KOPT-K1 (cell line): ENCODE results near the gene GNPDA1.
"Not testable (repeated sequence)": the region's sequence is repeated elsewhere in the genome, so short reads cannot be mapped to it uniquely, and the experiment has no call there.

Source experiments
- H3K27ac ChIP-seq: fragments of 200-600 bp; sonication (generic); 2 replicates; pipeline ENCODE4 v1.5.1; 2016; ENCODE audit warnings: antibody characterized with exemption, mild to moderate bottlenecking, low read depth, low read length; ENCODE audit not compliant: poor library complexity, severe bottlenecking
- H3K36me3 ChIP-seq: fragments of 200-600 bp; sonication (generic); 2 replicates; pipeline ENCODE4 v1.5.1; 2017; ENCODE audit warnings: antibody characterized with exemption, mild to moderate bottlenecking, low read length, moderate library complexity; ENCODE audit not compliant: insufficient read depth
- H3K9me3 ChIP-seq: fragments of 200-600 bp; sonication (generic); 2 replicates; pipeline ENCODE4 v1.5.1; 2017; ENCODE audit warnings: antibody characterized with exemption, low read length, mild to moderate bottlenecking; ENCODE audit not compliant: insufficient read depth, poor library complexity, severe bottlenecking

GNPDA1 gene

GRCh38 chr5:142033632-142034567, 21.1 kb upstream of the GNPDA1 start:
- not testable (repeated sequence) for H3K36me3 ChIP-seq, H3K9me3 ChIP-seq, H3K27ac ChIP-seq

- no peaks in the 10 kb centered on the region for H3K9me3 ChIP-seq
Measured at GRCh38 chr5:142032747-142033631, 20.2 kb upstream of the GNPDA1 start.

GRCh38 chr5:142032150-142032549, 19.3 kb upstream of the GNPDA1 start:
- Histone ChIP-seq H3K9me3 (no peaks in the 10 kb centered on the region), H3K27ac (no peak overlapping the region)

More at GRCh38 chr5:142032747-142033631, 20.2 kb upstream of the GNPDA1 start:
- no peak overlapping the region for H3K27ac ChIP-seq
- no peaks in the 10 kb centered on the region for H3K36me3 ChIP-seq

GRCh38 chr5:142025637-142026036, 12.8 kb upstream of the GNPDA1 start:
- Histone ChIP-seq H3K27ac (peak overlapping the region; percentile 87), H3K36me3 (no peaks in the 10 kb centered on the region), H3K9me3 (no peaks in the 10 kb centered on the region)

More at GRCh38 chr5:142032150-142032549, 19.3 kb upstream of the GNPDA1 start:
- no peaks in the 10 kb centered on the region for H3K36me3 ChIP-seq

- Histone ChIP-seq H3K27ac (peak overlapping the region; percentile 87), H3K9me3 (peaks cover 4% of the 10 kb centered on the region), H3K36me3 (no peaks in the 10 kb centered on the region)
Measured at GRCh38 chr5:142024771-142025304, 12.0 kb upstream of the GNPDA1 start.

GRCh38 chr5:142023836-142024235, 11.0 kb upstream of the GNPDA1 start:
- H3K36me3 ChIP-seq: no peaks in the 10 kb centered on the region
- H3K27ac ChIP-seq: no peak overlapping the region
- peaks cover 4% of the 10 kb centered on the region for H3K9me3 ChIP-seq

- Histone ChIP-seq H3K9me3 (peaks cover 4% of the 10 kb centered on the region), H3K27ac (no peak overlapping the region), H3K36me3 (no peaks in the 10 kb centered on the region)
Measured at GRCh38 chr5:142020122-142020659, 7.4 kb upstream of the GNPDA1 start.

- H3K27ac ChIP-seq: no peak overlapping the region
- peaks cover 4% of the 10 kb centered on the region for H3K9me3 ChIP-seq
- H3K36me3 ChIP-seq: no peaks in the 10 kb centered on the region
Measured at GRCh38 chr5:142017832-142018427, 5.1 kb upstream of the GNPDA1 start.

GRCh38 chr5:142016556-142016955, 3.7 kb upstream of the GNPDA1 start:
- Histone ChIP-seq H3K36me3 (peaks cover under 1% of the 10 kb centered on the region; the same call in 1 of the 2 replicates), H3K9me3 (peaks cover 4% of the 10 kb centered on the region), H3K27ac (peak overlapping the region; percentile 95)

- H3K27ac ChIP-seq: peak overlapping the region; percentile 95
- H3K36me3 ChIP-seq: peaks cover 7% of the 10 kb centered on the region
- H3K9me3 ChIP-seq: peaks cover 4% of the 10 kb centered on the region
Measured at GRCh38 chr5:142015781-142016533, 3.1 kb upstream of the GNPDA1 start.

GRCh38 chr5:142014911-142015584, 2.2 kb upstream of the GNPDA1 start:
- Histone ChIP-seq H3K36me3 (peaks cover 8% of the 10 kb centered on the region), H3K27ac (peak overlapping the region; percentile 95), H3K9me3 (peaks cover under 1% of the 10 kb centered on the region)

- Histone ChIP-seq H3K36me3 (peaks cover 8% of the 10 kb centered on the region), H3K27ac (peak overlapping the region; percentile 88), H3K9me3 (no peaks in the 10 kb centered on the region)
Measured at GRCh38 chr5:142013734-142014521, 1.1 kb upstream of the GNPDA1 start.
